Esophagus muscularis mucosa (tissue), 4 donors: ENCODE measurements around the gene SLC12A9.

Experiments used
- EP300 ChIP-seq: sonication (generic); formaldehyde crosslinking; IDR thresholded peaks from one replicate; pipeline ENCODE4 v1.6.1; 2017; ENCODE audit warnings: antibody characterized with exemption
- POLR2A ChIP-seq: fragments of 450-650 bp; IDR thresholded peaks from one replicate; pipeline ENCODE4 v1.6.1; 2017; ENCODE audit warnings: antibody characterized with exemption, moderate library complexity, mild to moderate bottlenecking, low read depth
- POLR2AphosphoS5 ChIP-seq, 2 donors: sonication (generic); formaldehyde crosslinking; IDR thresholded peaks; one replicate each; pipeline ENCODE4 v1.6.1; 2017; ENCODE audit warnings: antibody characterized with exemption in 2 of 2
- TF ChIP-seq, protein P1 (sequence below), 3 experiments: fragments of 200-600 bp in 2 of 3; fragments of 450-650 bp in 1 of 3; sonication (generic) in 2 of 3; IDR thresholded peaks; one replicate each; pipeline ENCODE4 v1.5.1; 2017 to 2019; ENCODE audit warnings: antibody characterized with exemption in 3 of 3, mild to moderate bottlenecking in 2 of 3, moderate library complexity in 1 of 3

- TF ChIP-seq POLR2A (no peak), EP300 (no peak), POLR2AphosphoS5 (IDR thresholded peaks at IDR 0.05) (no peak)
- TF ChIP-seq, protein P1, sequence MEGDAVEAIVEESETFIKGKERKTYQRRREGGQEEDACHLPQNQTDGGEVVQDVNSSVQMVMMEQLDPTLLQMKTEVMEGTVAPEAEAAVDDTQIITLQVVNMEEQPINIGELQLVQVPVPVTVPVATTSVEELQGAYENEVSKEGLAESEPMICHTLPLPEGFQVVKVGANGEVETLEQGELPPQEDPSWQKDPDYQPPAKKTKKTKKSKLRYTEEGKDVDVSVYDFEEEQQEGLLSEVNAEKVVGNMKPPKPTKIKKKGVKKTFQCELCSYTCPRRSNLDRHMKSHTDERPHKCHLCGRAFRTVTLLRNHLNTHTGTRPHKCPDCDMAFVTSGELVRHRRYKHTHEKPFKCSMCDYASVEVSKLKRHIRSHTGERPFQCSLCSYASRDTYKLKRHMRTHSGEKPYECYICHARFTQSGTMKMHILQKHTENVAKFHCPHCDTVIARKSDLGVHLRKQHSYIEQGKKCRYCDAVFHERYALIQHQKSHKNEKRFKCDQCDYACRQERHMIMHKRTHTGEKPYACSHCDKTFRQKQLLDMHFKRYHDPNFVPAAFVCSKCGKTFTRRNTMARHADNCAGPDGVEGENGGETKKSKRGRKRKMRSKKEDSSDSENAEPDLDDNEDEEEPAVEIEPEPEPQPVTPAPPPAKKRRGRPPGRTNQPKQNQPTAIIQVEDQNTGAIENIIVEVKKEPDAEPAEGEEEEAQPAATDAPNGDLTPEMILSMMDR (IDR thresholded peaks at IDR 0.05), result no peak
These were observed 22.8 kb downstream of the SLC12A9 start for GRCh38 chr7:100875356-100875751.
